Vagina (tissue), 2 donors: Measurements from ENCODE around the gene DSE. TPM values are rescaled to one million over a fixed set of nuclear protein-coding genes. Genes with fewer than 3 reads are reported as not detected.
A peak's percentile ranks its signal among the peaks of the same experiment; 100 is the strongest.
"Not testable (repeated sequence)": the region's sequence is repeated elsewhere in the genome, so short reads cannot be mapped to it uniquely, and the experiment has no call there.

ENCODE experiments used
- DNase-seq, 2 donors: peaks; one replicate each; pipeline ENCODE4 v3.0.0-alpha.2; 2017; ENCODE audit errors: extremely low spot score in 2 of 2
- H3K27ac ChIP-seq: fragments of 200-600 bp; sonication (generic); one replicate; pipeline ENCODE4 v1.5.1; 2019
- H3K27me3 ChIP-seq: fragments of 200-600 bp; sonication (generic); one replicate; pipeline ENCODE4 v1.5.1; 2019
- H3K36me3 ChIP-seq, 2 donors: fragments of 200-600 bp; sonication (generic); one replicate each; pipeline ENCODE4 v1.5.1; 2017 to 2019
- H3K4me1 ChIP-seq: fragments of 200-600 bp; sonication (generic); one replicate; pipeline ENCODE4 v1.5.1; 2019
- H3K4me3 ChIP-seq, 2 donors: fragments of 200-600 bp; sonication (generic); 1 replicate in 1 of 2; 2 replicates in 1 of 2; pipeline ENCODE4 v1.5.1; 2016 to 2019
- H3K9me3 ChIP-seq: fragments of 200-600 bp; sonication (generic); one replicate; pipeline ENCODE4 v1.5.1; 2019
- CTCF ChIP-seq, 3 experiments: fragments of 450-650 bp in 2 of 3; fragments of 200-600 bp in 1 of 3; sonication (generic) in 1 of 3; IDR thresholded peaks; one replicate each; pipeline ENCODE4 v1.5.1; 2017 to 2019; ENCODE audit warnings: antibody characterized with exemption in 3 of 3, mild to moderate bottlenecking in 2 of 3, moderate library complexity in 2 of 3
- POLR2A ChIP-seq, 2 donors: fragments of 450-650 bp; IDR thresholded peaks; one replicate each; pipeline ENCODE4 v1.6.1; 2017; ENCODE audit warnings: antibody characterized with exemption in 2 of 2, mild to moderate bottlenecking in 2 of 2, moderate library complexity in 2 of 2
- POLR2AphosphoS5 ChIP-seq, 2 donors: sonication (generic); formaldehyde crosslinking; IDR thresholded peaks; one replicate each; pipeline ENCODE4 v1.9.0; 2017; ENCODE audit warnings: antibody characterized with exemption in 2 of 2, mild to moderate bottlenecking in 2 of 2, low read depth in 1 of 2; ENCODE audit not compliant: insufficient read depth in 1 of 2
- intact Hi-C: fragments of 100-400 bp; cut with DNase I; formaldehyde crosslinking; loops from one replicate; pipeline ENCODE4 v1.15.1; 2023
- total RNA-seq: library from RNA; depleted of rRNA; stranded (reverse); fragments of >200 nt; gene quantifications from one replicate; pipeline ENCODE4 v1.2.3, GENCODE V29; 2016

Gene DSE
- total RNA-seq, 1 donor from 2014 or later: 33.1 TPM

- Histone ChIP-seq H3K27ac (no peak overlapping the region), H3K27me3 (no peaks in the 10 kb centered on the region), H3K4me3 (no peak overlapping the region), H3K9me3 (no peaks in the 10 kb centered on the region), H3K4me1 (no peaks in the 10 kb centered on the region), H3K36me3 (no peaks in the 10 kb centered on the region)
- TF ChIP-seq POLR2AphosphoS5 (IDR thresholded peaks at IDR 0.05; ENCODE audit: insufficient read depth in 1 of 2, low read depth in 1 of 2): no peak
- no peak for TF ChIP-seq POLR2A (IDR thresholded peaks at IDR 0.05)
- no peak for TF ChIP-seq CTCF (IDR thresholded peaks at IDR 0.05)
- intact Hi-C loops: no loop called here
- no peak for DNase-seq
These were observed 35.0 kb upstream of the DSE start for GRCh38 chr6:116335612-116336215.

- Histone ChIP-seq H3K27ac (no peak overlapping the region), H3K36me3 (no peaks in the 10 kb centered on the region), H3K4me3 (no peak overlapping the region), H3K27me3 (no peaks in the 10 kb centered on the region), H3K9me3 (no peaks in the 10 kb centered on the region), H3K4me1 (no peaks in the 10 kb centered on the region)
- intact Hi-C loops: no loop called here
- DNase-seq: no peak
- TF ChIP-seq CTCF (IDR thresholded peaks at IDR 0.05): no peak
- no peak for TF ChIP-seq POLR2AphosphoS5 (IDR thresholded peaks at IDR 0.05; ENCODE audit: insufficient read depth in 1 of 2, low read depth in 1 of 2)
- TF ChIP-seq POLR2A (IDR thresholded peaks at IDR 0.05): no peak
These were observed 31.8 kb upstream of the DSE start for GRCh38 chr6:116338943-116339342.

GRCh38 chr6:116340625-116341024 is 30.1 kb upstream of the DSE start:
- H3K4me3 ChIP-seq, H3K27me3 ChIP-seq, H3K27ac ChIP-seq, intact Hi-C loops, DNase-seq, H3K36me3 ChIP-seq, H3K9me3 ChIP-seq, H3K4me1 ChIP-seq: not testable (repeated sequence)

- intact Hi-C loops: no loop called here
- H3K36me3 ChIP-seq: no peaks in the 10 kb centered on the region
These were observed 21.5 kb upstream of the DSE start for GRCh38 chr6:116349216-116349615.

GRCh38 chr6:116351101-116351500 is 19.6 kb upstream of the DSE start:
- Histone ChIP-seq H3K27ac (peak overlapping the region; percentile 39), H3K4me3 (no peak overlapping the region), H3K9me3 (no peaks in the 10 kb centered on the region), H3K27me3 (no peaks in the 10 kb centered on the region), H3K36me3 (no peaks in the 10 kb centered on the region), H3K4me1 (no peaks in the 10 kb centered on the region)
- no peak for TF ChIP-seq CTCF (IDR thresholded peaks at IDR 0.05)
- TF ChIP-seq POLR2A (IDR thresholded peaks at IDR 0.05): no peak
- no peak for TF ChIP-seq POLR2AphosphoS5 (IDR thresholded peaks at IDR 0.05; ENCODE audit: insufficient read depth in 1 of 2, low read depth in 1 of 2)
- intact Hi-C loops: no loop called here
- DNase-seq: no peak

More at GRCh38 chr6:116349216-116349615, 21.5 kb upstream of the DSE start:
- Histone ChIP-seq H3K4me3 (no peak overlapping the region), H3K4me1 (no peaks in the 10 kb centered on the region), H3K27me3 (no peaks in the 10 kb centered on the region), H3K27ac (no peak overlapping the region), H3K9me3 (no peaks in the 10 kb centered on the region)
- TF ChIP-seq POLR2AphosphoS5 (IDR thresholded peaks at IDR 0.05; ENCODE audit: insufficient read depth in 1 of 2, low read depth in 1 of 2) (no peak), CTCF (IDR thresholded peaks at IDR 0.05) (no peak), POLR2A (IDR thresholded peaks at IDR 0.05) (no peak)
- no peak for DNase-seq
